ENCODE data around the gene CNKSR3.

CNKSR3 gene

GRCh38 chr6:154473324-154473723 is 37.2 kb downstream of the CNKSR3 start:
- DNase-seq (ENCODE audit: low read depth in 1 of 2, low spot score in 1 of 2), result no peak
- H3K27ac ChIP-seq (replicated peaks), result no peak overlapping the region
- TF ChIP-seq POLR2AphosphoS5 (IDR thresholded peaks at IDR 0.05; ENCODE audit: low read depth) (no peak), REST (IDR thresholded peaks at IDR 0.05; ENCODE audit: insufficient replicate concordance, low read depth) (no peak), GABPA (IDR thresholded peaks at IDR 0.05; ENCODE audit: low read depth) (no peak), SPI1 (IDR thresholded peaks at IDR 0.05; ENCODE audit: borderline replicate concordance, low read depth) (no peak)
- TF ChIP-seq, protein P1, sequence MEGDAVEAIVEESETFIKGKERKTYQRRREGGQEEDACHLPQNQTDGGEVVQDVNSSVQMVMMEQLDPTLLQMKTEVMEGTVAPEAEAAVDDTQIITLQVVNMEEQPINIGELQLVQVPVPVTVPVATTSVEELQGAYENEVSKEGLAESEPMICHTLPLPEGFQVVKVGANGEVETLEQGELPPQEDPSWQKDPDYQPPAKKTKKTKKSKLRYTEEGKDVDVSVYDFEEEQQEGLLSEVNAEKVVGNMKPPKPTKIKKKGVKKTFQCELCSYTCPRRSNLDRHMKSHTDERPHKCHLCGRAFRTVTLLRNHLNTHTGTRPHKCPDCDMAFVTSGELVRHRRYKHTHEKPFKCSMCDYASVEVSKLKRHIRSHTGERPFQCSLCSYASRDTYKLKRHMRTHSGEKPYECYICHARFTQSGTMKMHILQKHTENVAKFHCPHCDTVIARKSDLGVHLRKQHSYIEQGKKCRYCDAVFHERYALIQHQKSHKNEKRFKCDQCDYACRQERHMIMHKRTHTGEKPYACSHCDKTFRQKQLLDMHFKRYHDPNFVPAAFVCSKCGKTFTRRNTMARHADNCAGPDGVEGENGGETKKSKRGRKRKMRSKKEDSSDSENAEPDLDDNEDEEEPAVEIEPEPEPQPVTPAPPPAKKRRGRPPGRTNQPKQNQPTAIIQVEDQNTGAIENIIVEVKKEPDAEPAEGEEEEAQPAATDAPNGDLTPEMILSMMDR (IDR thresholded peaks at IDR 0.05; ENCODE audit: insufficient read depth, low read length), result no peak
- H3K27me3 ChIP-seq (ENCODE audit: insufficient read depth, poor library complexity, severe bottlenecking), result no peaks in the 10 kb centered on the region
- no peak overlapping the region for H3K4me3 ChIP-seq (replicated peaks; ENCODE audit: insufficient read depth, low read length)

DNA sequence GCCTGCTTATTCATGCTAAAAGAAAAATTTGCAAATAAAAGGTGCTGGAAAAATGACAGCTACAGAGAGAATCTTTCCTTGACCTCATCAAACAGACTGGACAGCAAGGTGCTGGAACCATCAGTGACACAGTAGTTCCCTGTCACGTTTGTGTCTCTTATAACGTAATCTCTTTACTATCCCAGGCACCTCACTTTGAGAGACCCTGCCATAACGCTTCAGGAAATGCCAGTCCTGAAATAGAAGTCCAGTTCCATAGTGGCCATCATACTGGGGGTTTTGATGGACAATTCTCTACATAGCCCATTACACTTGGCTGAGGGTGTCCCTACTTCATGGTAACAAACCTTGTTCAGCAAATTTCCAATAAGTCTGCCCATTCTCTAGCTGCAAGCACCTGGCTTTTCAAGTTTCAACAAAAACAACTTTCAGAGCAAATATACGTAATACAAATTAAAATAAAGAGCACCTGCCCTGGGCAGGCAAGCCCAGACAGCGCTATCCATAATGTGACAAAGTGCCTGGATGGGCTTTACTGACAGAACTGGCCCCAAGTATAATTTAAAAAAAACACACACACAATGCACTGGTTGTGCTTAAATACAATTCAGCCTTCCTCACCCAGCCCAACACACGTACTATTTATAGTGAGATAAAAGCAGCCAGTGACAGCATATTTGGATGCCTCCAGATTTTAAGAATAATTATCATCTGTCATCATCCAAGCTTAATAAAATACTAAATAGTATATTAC is 38.7 kb downstream of the CNKSR3 start:
- DNase-seq (ENCODE audit: low read depth in 1 of 2, low spot score in 1 of 2), result no peak
- Histone ChIP-seq H3K4me3 (replicated peaks; ENCODE audit: insufficient read depth, low read length) (no peak overlapping the region), H3K27ac (replicated peaks) (no peak overlapping the region), H3K27me3 (ENCODE audit: insufficient read depth, poor library complexity, severe bottlenecking) (no peaks in the 10 kb centered on the region)
- TF ChIP-seq GABPA (IDR thresholded peaks at IDR 0.05; ENCODE audit: low read depth) (no peak), REST (IDR thresholded peaks at IDR 0.05; ENCODE audit: insufficient replicate concordance, low read depth) (no peak), POLR2AphosphoS5 (IDR thresholded peaks at IDR 0.05; ENCODE audit: low read depth) (no peak), SPI1 (IDR thresholded peaks at IDR 0.05; ENCODE audit: borderline replicate concordance, low read depth) (no peak)
- TF ChIP-seq, protein P1 (IDR thresholded peaks at IDR 0.05; ENCODE audit: insufficient read depth, low read length), result no peak

GRCh38 chr6:154469306-154469935 is 41.1 kb downstream of the CNKSR3 start:
- no peak for DNase-seq (ENCODE audit: low read depth in 1 of 2, low spot score in 1 of 2)
- H3K4me3 ChIP-seq (replicated peaks; ENCODE audit: insufficient read depth, low read length), result no peak overlapping the region
- no peaks in the 10 kb centered on the region for H3K27me3 ChIP-seq (ENCODE audit: insufficient read depth, poor library complexity, severe bottlenecking)
- no peak overlapping the region for H3K27ac ChIP-seq (replicated peaks)
- TF ChIP-seq GABPA (IDR thresholded peaks at IDR 0.05; ENCODE audit: low read depth) (no peak), POLR2AphosphoS5 (IDR thresholded peaks at IDR 0.05; ENCODE audit: low read depth) (no peak), SPI1 (IDR thresholded peaks at IDR 0.05; ENCODE audit: borderline replicate concordance, low read depth) (no peak), REST (IDR thresholded peaks at IDR 0.05; ENCODE audit: insufficient replicate concordance, low read depth) (no peak)
- TF ChIP-seq, protein P1 (IDR thresholded peaks at IDR 0.05; ENCODE audit: insufficient read depth, low read length), result no peak

All from HL-60 (cell line).